NB4 (cell line): ENCODE measurements around the gene RGS17.

ENCODE experiments used
- DNase-seq: peaks from one replicate; pipeline ENCODE4 v3.0.0; 2010; ENCODE audit warnings: low read depth
- H3K4me3 ChIP-seq: one replicate; pipeline ENCODE4 v1.5.1; 2011; ENCODE audit warnings: mild to moderate bottlenecking, low read depth, low read length, moderate library complexity
- MAX ChIP-seq: IDR thresholded peaks from 2 replicates; pipeline ENCODE4 v1.6.1; 2011; ENCODE audit warnings: low read depth, low read length
- MYC ChIP-seq: IDR thresholded peaks from 2 replicates; pipeline ENCODE4 v1.6.1; 2011; ENCODE audit warnings: low read depth, low read length
- POLR2A ChIP-seq: IDR thresholded peaks from 2 replicates; pipeline ENCODE4 v1.6.1; 2011; ENCODE audit warnings: mild to moderate bottlenecking; ENCODE audit not compliant: insufficient read length; ENCODE audit errors: extremely low read depth
- TF ChIP-seq, protein P1 (sequence below): IDR thresholded peaks from one replicate; pipeline ENCODE4 v1.5.1; 2012; ENCODE audit warnings: low read depth, low read length

RGS17 gene

GRCh38 chr6:153085239-153085638 is 45.8 kb downstream of the RGS17 start:
- no peak overlapping the region for H3K4me3 ChIP-seq
- DNase-seq: no peak
- TF ChIP-seq MYC (no peak), POLR2A (no peak), MAX (no peak)
- TF ChIP-seq, protein P1, sequence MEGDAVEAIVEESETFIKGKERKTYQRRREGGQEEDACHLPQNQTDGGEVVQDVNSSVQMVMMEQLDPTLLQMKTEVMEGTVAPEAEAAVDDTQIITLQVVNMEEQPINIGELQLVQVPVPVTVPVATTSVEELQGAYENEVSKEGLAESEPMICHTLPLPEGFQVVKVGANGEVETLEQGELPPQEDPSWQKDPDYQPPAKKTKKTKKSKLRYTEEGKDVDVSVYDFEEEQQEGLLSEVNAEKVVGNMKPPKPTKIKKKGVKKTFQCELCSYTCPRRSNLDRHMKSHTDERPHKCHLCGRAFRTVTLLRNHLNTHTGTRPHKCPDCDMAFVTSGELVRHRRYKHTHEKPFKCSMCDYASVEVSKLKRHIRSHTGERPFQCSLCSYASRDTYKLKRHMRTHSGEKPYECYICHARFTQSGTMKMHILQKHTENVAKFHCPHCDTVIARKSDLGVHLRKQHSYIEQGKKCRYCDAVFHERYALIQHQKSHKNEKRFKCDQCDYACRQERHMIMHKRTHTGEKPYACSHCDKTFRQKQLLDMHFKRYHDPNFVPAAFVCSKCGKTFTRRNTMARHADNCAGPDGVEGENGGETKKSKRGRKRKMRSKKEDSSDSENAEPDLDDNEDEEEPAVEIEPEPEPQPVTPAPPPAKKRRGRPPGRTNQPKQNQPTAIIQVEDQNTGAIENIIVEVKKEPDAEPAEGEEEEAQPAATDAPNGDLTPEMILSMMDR: no peak

GRCh38 chr6:153084393-153084792 is 46.7 kb downstream of the RGS17 start:
- no peak for DNase-seq
- H3K4me3 ChIP-seq: no peak overlapping the region
- TF ChIP-seq MAX (no peak), POLR2A (no peak), MYC (no peak)
- TF ChIP-seq, protein P1: no peak

DNA sequence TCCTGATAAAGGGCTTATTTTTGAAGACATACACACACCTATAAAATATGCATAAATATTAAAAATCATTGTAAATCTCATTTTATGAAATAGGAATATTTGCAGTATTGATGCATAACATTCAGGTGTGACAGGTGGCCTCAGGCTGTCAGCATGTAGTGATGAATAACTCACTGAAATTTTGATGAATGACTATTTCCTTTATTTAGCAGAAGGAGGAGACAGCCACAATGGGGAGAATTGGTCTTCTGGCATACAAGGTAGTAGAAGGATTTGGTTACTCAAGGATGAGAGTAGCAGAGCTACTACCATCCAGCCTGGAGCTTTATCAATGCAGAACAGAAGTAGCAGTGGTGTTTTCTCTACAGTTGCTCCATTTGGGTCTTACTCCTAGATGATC is 47.2 kb downstream of the RGS17 start:
- DNase-seq: no peak
- H3K4me3 ChIP-seq: no peak overlapping the region
- TF ChIP-seq POLR2A (no peak), MYC (no peak), MAX (no peak)
- TF ChIP-seq, protein P1: no peak

GRCh38 chr6:153081914-153082313 is 49.2 kb downstream of the RGS17 start:
- TF ChIP-seq, protein P1: no peak
- TF ChIP-seq MYC (no peak), MAX (no peak)
- H3K4me3 ChIP-seq: no peak overlapping the region
- DNase-seq: no peak

GRCh38 chr6:153076431-153076830 is 54.7 kb downstream of the RGS17 start:
- no peak for DNase-seq
- no peak for TF ChIP-seq POLR2A
- TF ChIP-seq, protein P1: no peak
- no peak for TF ChIP-seq MYC
- H3K4me3 ChIP-seq: no peak overlapping the region

- H3K4me3 ChIP-seq: no peak overlapping the region
- TF ChIP-seq, protein P1: no peak
- no peak for TF ChIP-seq POLR2A
- no peak for TF ChIP-seq MAX
- no peak for TF ChIP-seq MYC
- DNase-seq: no peak
Observed at GRCh38 chr6:153074761-153075160, 56.3 kb downstream of the RGS17 start.
